Effector memory CD4-positive, alpha-beta T cell (primary cell): ENCODE data around the gene UBAC2.
A peak's percentile ranks its signal among the peaks of the same experiment; 100 is the strongest.
"Not testable (repeated sequence)": the region's sequence is repeated elsewhere in the genome, so short reads cannot be mapped to it uniquely, and the experiment has no call there.

Experiments
- DNase-seq, 3 donors: peaks; one replicate each; pipeline ENCODE4 v3.0.0-alpha.2; 2020
- H3K27ac ChIP-seq: 2 replicates; pipeline ENCODE4 v1.7.0; 2013; ENCODE audit warnings: mild to moderate bottlenecking, low read length, moderate library complexity; ENCODE audit not compliant: insufficient read depth, poor library complexity, severe bottlenecking
- H3K27me3 ChIP-seq: replicated peaks from 2 replicates; pipeline ENCODE4 v1.7.0; 2013; ENCODE audit warnings: mild to moderate bottlenecking, low read length; ENCODE audit not compliant: insufficient read depth, control insufficient read depth, poor library complexity, severe bottlenecking
- H3K36me3 ChIP-seq: 2 replicates; pipeline ENCODE4 v1.7.0; 2013; ENCODE audit warnings: mild to moderate bottlenecking, low read length, moderate library complexity; ENCODE audit not compliant: control insufficient read depth, insufficient read depth
- H3K4me1 ChIP-seq: 2 replicates; pipeline ENCODE4 v1.7.0; 2013; ENCODE audit warnings: low read length, mild to moderate bottlenecking; ENCODE audit not compliant: control insufficient read depth, insufficient read depth, poor library complexity, severe bottlenecking
- H3K4me3 ChIP-seq: 2 replicates; pipeline ENCODE4 v1.7.0; 2013; ENCODE audit warnings: low read length, low read depth, mild to moderate bottlenecking; ENCODE audit not compliant: insufficient read depth, poor library complexity, severe bottlenecking
- H3K9me3 ChIP-seq: 2 replicates; pipeline ENCODE4 v1.7.0; 2013; ENCODE audit warnings: mild to moderate bottlenecking, low read length, moderate library complexity; ENCODE audit not compliant: control insufficient read depth

Gene UBAC2

DNA sequence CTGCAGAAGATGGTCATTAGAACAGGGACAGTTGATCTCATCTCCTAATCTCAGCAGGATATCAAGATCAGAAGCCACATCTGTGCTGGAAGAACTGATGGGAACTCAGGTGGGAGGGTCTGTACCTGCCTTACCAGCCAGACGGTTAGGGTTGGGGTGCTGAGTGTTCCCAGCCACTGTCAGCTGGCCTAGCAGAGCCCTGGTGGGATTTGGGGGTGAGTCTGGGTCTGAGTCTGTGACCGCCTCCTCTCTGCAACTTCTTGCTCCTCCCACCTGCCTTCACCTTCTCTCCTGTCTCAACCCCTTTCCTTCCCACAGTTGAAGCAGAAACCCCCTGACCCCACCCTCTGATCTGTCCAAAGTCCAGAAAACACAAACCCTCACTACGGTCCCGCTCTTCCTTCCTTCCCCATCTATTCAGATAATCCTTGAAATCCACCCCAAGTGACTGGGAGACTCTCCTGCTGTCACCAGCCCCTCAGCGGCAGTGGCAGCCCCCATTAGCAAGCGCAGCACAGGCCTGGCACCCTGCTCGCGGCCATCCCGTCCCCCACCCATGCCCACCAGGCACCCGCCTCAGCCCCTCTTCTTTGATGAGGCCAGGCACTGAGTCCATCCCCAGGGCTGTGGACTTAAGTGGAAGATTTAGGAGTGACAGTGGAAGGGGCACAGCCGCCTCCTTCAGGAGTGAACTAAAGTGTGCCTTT, 198.4 kb downstream of the UBAC2 start:
- Histone ChIP-seq H3K27ac (no peak overlapping the region), H3K4me3 (no peak overlapping the region), H3K4me1 (peaks cover 4% of the 10 kb centered on the region), H3K27me3 (no peaks in the 10 kb centered on the region), H3K36me3 (no peaks in the 10 kb centered on the region), H3K9me3 (no peaks in the 10 kb centered on the region)
- no peak for DNase-seq

DNA sequence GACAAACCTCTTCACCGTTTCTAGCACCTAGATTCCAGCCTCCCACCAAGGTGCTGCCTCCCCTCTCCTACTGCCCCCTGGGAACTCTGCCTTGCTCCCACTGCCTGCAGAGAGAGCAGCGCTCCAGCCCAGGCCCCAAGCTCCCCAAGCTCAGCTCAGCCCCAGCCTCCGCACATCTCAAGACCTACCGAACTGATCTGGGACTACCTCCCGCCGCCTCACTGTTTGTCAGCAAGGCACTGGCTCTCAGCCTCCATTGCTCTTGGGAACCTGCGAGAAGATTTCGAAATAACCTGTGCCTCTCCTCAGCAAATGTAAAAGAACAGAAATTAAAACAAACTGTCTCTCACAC, 198.9 kb downstream of the UBAC2 start:
- Histone ChIP-seq H3K27me3 (no peaks in the 10 kb centered on the region), H3K36me3 (no peaks in the 10 kb centered on the region), H3K27ac (no peak overlapping the region), H3K4me3 (no peak overlapping the region), H3K4me1 (peaks cover 2% of the 10 kb centered on the region), H3K9me3 (no peaks in the 10 kb centered on the region)
- DNase-seq = no peak

DNA sequence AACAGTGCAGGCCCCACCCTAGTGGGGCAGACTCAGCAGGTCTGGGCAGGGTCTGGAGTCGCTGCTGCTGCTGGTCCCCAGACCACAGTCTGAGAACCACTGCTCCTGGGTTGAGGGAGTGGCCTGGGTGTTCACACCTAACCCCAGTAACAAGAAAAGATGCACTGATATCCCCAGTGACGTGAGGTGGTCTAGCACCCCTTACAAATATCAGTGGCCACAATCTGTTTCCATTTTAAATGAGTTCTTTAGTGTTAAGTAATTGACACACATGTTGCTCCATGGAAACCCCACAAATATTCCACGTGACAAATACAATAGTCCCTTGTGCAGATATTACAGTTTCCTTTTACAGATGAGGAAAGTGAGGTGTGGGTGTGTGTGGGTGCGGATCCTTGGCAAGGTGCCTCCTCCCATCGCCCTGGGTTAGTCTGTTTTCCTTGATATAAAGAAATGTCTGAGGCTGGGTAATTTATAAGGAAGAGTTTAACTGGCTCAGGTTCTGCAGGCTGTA, 202.9 kb downstream of the UBAC2 start:
- no peak overlapping the region for H3K27ac ChIP-seq
- no peaks in the 10 kb centered on the region for H3K4me1 ChIP-seq
- H3K4me3 ChIP-seq = no peak overlapping the region
- DNase-seq = peak in 1 of 3 donors; percentile 19
- no peaks in the 10 kb centered on the region for H3K27me3 ChIP-seq
- no peaks in the 10 kb centered on the region for H3K36me3 ChIP-seq
- no peaks in the 10 kb centered on the region for H3K9me3 ChIP-seq

DNA sequence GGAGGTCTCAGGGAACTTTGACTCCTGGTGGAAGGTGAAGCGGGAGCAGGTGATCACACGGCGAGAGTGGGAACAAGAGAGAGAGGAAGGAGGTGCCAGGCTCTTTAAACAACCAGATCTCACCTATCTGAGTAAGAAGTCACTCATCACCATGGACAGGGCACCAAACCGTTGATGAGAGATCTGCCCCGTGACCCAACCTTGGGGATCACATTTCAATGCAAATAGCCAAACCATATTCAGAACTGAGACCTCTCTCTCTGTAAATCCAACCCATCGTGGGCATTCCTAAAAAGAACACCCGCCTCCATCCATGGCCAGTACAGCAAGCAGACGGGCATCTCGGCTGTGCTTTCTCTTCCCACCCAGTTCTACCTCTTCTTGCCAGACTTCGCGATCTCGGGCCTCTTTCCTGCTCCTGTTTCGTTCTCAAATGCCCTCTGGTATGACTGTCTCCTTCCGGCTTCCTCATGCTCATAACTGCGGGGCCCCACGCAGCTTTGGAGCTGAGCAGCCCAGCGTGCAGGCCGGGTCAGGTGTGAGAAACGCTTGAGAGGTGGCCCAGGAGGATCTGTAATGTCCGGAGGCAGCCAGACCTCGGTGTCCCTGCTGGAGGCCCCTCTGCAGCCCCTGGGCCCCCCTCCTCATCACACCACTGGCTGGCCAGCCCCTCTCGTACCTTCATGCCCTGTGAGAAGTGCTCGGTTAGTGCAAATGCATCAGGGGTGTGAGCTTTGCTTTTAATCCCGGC, 203.5 kb downstream of the UBAC2 start:
- no peak overlapping the region for H3K27ac ChIP-seq
- H3K27me3 ChIP-seq = no peaks in the 10 kb centered on the region
- no peak for DNase-seq
- H3K4me3 ChIP-seq = no peak overlapping the region
- H3K9me3 ChIP-seq = no peaks in the 10 kb centered on the region
- no peaks in the 10 kb centered on the region for H3K36me3 ChIP-seq
- no peaks in the 10 kb centered on the region for H3K4me1 ChIP-seq

DNA sequence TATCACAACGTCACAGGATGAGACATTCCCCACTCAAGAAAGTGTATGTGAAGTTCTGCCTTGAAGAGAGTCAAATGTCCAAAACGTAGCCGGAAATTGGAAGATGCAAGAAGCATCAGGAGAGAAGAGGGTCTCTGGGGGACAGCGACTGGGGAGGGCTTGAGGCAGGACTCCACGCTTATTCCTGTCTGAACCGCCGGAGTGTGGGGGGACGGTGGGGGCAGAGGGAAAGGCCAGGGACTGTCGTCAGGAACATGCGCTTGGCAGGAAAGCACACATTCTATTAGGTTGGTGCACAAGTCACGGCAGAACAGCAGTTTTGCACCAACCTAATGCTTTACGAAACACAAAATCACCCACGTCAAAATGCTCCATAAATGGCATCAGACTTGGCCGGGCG, 205.3 kb downstream of the UBAC2 start:
- Histone ChIP-seq H3K27ac (no peak overlapping the region), H3K4me1 (no peaks in the 10 kb centered on the region), H3K36me3 (no peaks in the 10 kb centered on the region), H3K9me3 (no peaks in the 10 kb centered on the region), H3K27me3 (no peaks in the 10 kb centered on the region), H3K4me3 (no peak overlapping the region)
- DNase-seq = no peak

DNA sequence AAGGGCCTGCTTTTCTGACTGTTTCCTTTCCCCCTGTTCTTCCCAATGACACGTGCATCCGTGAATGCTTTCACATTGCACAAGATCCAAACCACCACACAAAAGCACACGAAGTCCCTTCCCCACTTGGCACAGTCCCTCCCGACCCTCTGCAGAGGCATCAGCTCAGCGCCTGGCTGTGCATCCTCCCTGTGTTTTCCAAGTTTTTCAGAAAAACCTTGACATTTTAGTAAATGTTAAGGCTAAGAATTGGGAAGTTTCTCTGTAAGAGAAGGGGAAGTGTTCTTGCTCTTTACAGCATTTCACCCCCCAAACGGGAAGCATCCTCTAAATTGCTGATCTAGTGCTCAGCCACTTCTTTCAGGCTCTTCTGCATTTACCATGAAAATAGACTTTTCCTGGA, 206.1 kb downstream of the UBAC2 start:
- H3K4me3 ChIP-seq = no peak overlapping the region
- H3K27ac ChIP-seq = no peak overlapping the region
- no peak for DNase-seq
- no peaks in the 10 kb centered on the region for H3K9me3 ChIP-seq
- H3K4me1 ChIP-seq = no peaks in the 10 kb centered on the region
- no peaks in the 10 kb centered on the region for H3K27me3 ChIP-seq
- no peaks in the 10 kb centered on the region for H3K36me3 ChIP-seq

DNA sequence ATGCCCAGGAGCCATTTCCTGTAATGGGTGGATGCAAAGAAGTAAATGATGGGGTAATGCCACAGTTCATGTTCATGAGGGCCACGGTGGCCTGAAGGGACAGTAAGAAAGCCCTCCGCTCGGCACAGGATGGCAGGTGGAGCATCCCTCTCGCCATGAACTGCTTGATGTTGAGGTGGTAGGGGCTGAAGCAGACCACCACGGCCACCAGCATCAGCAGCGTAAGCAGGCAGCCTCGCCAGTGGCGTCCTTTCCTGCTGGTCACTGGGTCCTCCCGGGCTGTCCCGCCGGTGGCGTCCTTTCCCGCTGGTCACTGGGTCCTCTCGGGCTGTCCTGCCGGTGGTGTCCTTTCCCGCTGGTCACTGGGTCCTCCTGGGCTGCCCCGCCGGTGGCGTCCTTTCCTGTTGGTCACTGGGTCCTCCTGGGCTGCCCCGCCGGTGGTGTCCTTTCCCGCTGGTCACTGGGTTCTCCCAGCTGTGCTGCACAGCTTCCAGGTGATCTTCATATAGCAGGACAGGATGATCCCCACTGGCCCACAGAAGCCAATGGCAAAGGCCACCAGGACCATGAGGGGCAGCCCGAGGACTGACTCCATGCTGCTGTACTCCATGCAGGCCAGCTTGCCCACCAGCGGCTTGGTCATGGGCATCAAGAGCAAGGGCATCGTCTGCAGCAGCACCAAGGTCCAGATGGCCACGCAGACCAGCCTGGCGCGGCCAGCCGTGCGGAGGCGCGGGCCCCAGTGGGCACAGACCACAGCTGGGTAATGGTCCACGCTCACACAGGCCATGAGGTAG, 207.4 kb downstream of the UBAC2 start:
- no peak overlapping the region for H3K4me3 ChIP-seq
- H3K27ac ChIP-seq = no peak overlapping the region

DNA sequence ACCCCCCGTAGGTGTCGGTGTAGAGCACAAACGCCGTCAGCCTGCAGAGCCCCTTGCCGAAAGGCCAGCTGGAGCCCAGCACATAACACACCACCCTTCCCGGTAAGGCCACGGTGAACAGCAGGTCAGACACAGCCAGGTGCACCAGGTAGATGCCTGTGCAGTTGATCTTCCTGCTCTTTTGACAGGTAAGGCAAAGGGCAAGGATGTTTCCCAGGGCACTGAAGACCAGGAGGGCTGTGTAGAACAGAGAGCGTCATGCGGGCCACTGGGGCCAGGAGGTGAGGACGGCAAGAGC, 208.0 kb downstream of the UBAC2 start:
- H3K36me3 ChIP-seq = no peaks in the 10 kb centered on the region
- DNase-seq = no peak
- no peaks in the 10 kb centered on the region for H3K4me1 ChIP-seq
- no peak overlapping the region for H3K27ac ChIP-seq
- H3K27me3 ChIP-seq = no peaks in the 10 kb centered on the region
- no peaks in the 10 kb centered on the region for H3K9me3 ChIP-seq
- H3K4me3 ChIP-seq = no peak overlapping the region

More for the DNA sequence above, 207.4 kb downstream of the UBAC2 start:
- Histone ChIP-seq H3K36me3 (no peaks in the 10 kb centered on the region), H3K9me3 (no peaks in the 10 kb centered on the region), H3K27me3 (no peaks in the 10 kb centered on the region), H3K4me1 (no peaks in the 10 kb centered on the region)
- DNase-seq = no peak

DNA sequence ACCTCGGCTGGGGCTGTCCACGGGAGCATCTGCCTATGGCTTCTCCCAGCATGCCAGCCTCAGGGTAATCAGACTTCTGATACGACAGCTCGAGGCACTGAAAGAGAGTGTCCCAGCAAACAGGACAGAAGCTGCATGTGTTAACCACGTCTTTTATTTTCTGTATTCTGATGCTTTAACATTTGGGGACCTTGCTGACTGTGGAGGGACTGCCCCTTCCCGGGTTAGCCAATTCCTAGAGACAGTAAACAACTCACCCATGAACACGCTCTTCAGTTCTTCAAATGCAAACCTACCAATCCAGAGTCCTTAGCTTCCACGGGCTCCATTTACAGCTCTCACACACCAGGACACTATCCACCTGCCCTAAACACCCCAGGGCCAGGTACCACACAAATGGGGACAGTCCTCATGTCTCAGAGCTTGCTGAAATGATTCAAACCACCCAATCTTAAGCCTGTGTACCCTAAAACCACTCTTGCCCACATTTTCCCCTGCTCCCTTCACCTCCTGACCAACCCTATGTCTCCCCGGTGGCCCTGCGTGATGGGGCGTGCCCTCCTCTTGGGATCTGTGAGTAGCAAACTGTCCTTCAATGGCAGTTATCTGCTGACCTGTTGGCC, 208.9 kb downstream of the UBAC2 start:
- H3K4me3 ChIP-seq, DNase-seq, H3K27me3 ChIP-seq, H3K4me1 ChIP-seq, H3K27ac ChIP-seq, H3K36me3 ChIP-seq, H3K9me3 ChIP-seq: not testable (repeated sequence)
